SIG-M5 treated with dmso at 0.1 percent for 504 hours (cell line): ENCODE measurements around the gene DLG2.
"Not testable (repeated sequence)": the region's sequence is repeated elsewhere in the genome, so short reads cannot be mapped to it uniquely, and the experiment has no call there.

ENCODE experiments used
- DNase-seq: peaks from one replicate; lab custom pipeline; 2025; ENCODE audit not compliant: unreplicated experiment; lab: John Stamatoyannopoulos, UW

DLG2 gene

DNA sequence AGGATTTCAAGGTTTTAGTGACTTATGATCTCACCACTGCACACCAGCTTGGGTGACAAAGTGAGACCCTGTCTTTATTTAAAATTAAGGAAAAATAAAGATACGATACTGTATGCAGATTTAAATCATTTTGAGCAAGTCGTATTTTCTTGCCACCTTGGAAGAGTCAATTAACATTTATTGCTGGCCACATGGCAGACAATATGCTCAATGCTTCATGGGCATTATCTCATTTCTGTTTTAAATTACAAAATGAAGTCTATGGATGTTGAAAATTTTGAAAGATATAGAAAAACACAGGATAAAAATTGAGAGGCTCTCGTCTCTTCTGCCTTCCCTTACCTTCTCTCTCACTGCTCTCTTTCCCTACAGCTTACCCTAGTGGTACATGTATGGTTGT lies 1992.0 kb downstream of the DLG2 start:
- DNase-seq, result no peak

- no peak for DNase-seq
Observed at GRCh38 chr11:83630211-83630610, 1996.9 kb downstream of the DLG2 start.

GRCh38 chr11:83629775-83630174 lies 1997.4 kb downstream of the DLG2 start:
- no peak for DNase-seq

DNA sequence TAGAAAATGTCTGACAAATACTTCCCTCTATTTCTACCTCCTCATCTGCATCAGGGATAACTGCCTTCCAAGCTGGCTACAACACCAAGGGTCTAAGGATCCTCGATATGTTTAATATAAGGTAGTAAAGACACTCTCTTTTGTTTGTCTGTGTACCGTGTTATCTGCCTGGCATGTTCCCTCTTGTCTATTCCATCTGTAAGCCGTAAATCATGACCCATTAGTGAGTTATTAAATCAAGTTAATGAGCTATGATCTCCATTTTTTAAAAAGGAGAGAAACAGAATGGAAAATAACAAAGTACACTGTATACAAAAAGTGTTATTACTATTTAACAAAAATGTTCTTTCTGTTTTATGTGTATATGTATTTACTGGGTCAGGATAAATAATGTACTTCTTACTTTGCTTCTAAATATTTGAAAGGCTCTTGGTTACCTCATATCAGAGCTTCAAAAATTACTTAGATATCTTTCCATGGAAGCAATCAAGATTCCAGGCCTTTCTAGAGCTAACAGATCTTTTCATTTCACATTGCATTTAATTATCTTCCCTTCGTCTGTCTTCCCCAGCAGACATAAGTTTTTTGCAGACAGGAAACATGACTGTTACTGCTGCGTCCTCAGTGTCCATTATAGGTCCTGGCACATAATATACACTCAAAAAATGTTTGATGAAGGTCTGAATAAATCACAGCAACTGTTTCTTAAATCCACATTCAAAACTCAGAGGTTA lies 1998.4 kb downstream of the DLG2 start:
- DNase-seq, result no peak

GRCh38 chr11:83625336-83625735 lies 2001.8 kb downstream of the DLG2 start:
- DNase-seq, result no peak

DNA sequence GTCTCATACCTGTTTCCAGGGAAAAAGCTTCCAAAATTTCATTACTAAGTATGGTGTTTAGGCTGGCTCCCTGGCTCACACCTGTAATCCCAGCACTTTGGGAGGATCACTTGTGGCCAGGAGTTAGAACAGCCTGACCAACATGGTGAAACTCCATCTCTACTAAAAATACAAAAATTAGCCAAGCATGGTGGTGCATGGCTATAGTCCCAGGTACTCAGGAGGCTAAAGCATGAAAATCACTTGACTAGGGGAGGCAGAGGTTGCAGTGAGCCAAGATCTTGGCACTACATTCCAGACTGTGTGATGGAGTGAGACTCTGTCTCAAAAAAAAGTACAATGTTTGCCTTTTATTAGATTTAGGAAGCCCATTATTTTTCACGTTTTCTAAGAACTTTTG lies 2009.5 kb downstream of the DLG2 start:
- DNase-seq, result no peak

- DNase-seq, result no peak
Observed at GRCh38 chr11:83613767-83614121, 2013.4 kb downstream of the DLG2 start.

DNA sequence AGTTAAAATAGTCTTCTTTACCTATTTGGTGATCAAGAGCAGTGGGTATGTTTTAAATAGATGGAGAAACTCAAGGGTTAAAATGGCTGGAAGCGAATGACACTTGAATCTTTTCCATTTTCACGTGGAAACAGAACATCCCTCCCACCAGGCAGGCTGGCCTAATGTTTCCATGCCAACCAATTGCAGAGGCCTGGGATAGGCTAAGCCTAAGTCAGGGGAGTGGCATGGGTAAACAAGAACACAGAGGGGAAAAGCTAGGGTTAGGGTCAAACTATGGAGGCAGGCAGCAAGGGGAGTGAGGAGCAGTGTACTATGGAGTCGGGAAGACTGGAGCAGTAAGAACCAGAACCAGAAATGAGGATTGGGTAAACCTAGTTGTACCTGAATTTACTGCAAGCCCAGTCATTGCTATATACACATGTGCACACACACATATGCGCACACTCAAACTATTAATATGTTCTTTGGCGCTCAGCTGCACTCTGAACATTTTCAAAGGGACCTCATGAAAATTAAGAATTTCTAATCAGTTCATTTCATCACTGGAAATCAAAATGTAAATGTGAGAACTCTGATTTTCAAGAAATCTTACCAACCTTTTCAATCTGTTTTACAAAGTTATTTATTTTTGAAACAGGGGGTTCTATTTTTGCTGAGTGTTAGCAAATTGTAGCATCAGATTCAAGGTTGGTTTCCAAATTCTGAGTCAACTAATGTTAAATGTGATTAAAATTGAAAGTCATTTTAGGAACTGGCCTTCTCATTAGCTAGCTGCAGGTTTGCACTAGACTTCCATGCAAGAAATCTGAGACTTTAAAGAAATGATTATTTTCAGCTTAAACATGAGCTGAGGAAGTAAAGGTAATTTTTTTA lies 2014.0 kb downstream of the DLG2 start:
- DNase-seq, result no peak

DNA sequence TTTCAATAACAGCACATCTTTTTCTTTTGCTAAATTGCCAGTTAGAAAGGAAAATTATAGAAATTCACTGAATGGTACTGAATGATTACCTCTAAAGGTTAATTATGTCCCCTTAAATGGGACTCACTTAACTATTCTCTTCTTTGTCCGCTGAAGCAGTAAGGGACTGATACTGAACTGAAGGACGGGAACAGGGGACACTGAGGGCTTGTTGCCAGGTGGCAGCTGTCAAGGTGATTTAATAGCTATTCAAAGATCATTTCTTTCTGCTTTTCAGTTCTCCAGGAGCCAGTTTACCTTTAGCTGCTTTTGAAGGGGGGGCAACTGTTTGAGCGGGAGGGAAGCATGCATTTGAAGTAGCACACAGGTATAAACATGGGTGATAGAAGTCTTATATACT lies 2015.5 kb downstream of the DLG2 start:
- no peak for DNase-seq

- no peak for DNase-seq
Observed at GRCh38 chr11:83611031-83611430, 2016.1 kb downstream of the DLG2 start.

- no peak for DNase-seq
Observed at GRCh38 chr11:83609191-83609590, 2018.0 kb downstream of the DLG2 start.

DNA sequence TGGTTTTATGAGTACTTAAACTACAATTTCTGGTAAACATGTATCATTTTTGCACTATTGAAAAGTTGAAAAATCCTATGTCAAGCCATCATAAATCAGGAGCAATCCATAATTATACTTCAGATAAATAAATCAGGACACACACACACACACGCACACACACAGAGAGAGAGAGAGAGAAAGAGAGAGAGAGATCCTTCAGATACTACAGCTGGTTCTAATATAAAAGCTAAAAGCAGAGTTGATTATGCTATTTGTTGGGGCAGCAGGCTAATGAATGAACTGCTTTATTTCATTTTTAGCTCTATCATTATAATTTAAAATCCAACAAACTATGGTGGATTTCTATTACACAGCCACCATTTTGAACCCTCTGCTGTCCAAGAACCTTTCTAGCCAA lies 2018.6 kb downstream of the DLG2 start:
- DNase-seq, result no peak

DNA sequence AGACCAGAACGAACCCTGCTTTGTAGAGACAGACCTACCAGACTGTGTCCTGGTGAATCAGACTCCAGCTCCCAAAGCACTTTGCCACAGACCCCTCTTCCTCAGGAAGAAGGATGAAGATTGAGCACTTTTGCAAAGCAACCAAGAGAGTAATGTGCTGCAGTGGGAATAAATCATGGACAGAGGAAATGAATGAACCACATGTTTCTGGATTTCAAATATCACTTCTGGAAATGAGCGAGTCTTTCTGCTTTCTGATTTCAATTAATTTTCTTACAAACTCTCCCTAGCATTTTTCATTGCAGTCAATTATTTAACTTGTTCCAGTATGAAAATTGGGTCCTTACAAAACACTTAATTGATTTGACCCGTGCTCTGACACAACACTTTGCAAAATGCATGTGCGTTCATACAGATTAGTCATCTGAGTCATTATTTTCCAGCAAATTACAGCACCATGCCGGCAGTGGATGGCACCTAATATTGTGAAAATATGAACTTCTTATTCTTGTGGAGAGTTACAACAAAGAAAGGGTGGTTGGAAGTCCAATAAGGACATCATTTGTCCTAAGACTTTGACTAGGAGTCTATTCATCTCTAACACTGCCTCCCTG lies 2025.1 kb downstream of the DLG2 start:
- DNase-seq, result no peak

DNA sequence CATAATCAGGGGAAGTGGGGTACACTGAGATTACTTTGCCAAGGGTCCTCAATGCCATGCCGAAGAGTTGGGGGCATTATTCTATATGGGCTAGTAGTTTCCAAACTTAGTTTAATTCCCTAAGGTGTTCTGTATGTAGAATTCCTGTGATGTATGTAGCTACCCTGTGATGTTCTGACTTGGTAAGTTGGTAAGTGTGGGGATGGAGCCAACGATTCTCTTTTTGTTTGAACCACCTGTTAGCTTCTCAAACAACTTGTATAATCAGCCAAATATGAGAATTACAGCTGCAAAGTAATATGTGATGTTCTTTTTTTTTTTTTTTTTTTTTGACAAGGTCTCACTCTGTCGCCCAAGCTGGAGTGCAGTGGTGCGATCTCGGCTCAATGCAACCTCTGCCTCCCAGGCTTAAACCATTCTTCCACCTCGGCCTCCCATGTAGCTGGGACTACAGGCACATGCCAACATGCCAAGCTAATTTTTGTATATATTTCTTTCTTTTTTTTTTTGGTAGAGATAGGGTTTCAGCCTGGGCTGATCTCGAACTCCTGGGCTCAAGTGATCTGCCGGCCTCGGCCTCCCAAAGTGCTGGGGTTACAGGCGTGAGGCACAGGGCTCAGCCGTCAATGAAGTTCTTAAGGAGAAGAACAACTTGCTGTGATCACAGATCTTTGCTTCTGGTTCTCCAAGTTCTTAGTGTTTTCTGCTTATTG lies 2025.8 kb downstream of the DLG2 start:
- no peak for DNase-seq

- DNase-seq, result no peak
Observed at GRCh38 chr11:83600661-83601060, 2026.5 kb downstream of the DLG2 start.

DNA sequence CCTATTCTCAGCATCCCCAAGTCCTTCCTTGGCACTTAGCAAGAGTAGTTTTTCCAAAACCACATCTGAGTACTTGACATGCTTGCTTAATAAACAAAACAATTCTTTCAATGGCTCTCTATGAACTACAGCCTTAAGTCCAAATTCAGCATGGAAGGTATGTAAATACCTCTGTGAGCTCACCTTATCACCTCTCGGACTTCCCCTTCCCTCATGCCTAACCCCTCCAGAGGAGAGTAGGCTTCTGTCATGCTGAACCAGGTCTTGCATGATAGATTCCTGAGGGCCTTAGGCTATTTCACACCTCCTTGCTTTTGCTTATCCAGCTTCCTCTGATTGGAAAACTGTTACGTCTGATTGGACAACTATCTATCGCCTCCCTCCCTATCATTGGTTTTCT lies 2028.1 kb downstream of the DLG2 start:
- no peak for DNase-seq

DNA sequence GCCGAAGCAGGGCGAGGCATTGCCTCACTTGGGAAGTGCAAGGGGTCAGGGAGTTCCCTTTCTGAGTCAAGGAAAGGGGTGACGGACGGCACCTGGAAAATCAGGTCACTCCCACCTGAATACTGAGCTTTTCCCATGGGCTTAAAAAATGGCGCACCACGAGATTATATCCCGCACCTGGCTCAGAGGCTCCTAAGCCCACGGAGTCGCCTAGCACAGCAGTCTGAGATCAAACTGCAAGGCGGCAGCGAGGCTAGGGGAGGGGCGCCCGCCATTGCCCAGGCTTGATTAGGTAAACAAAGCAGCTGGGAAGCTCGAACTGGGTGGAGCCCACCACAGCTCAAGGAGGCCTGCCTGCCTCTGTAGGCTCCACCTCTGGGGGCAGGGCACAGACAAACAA lies 2039.3 kb downstream of the DLG2 start:
- DNase-seq, result not testable (repeated sequence)

GRCh38 chr11:83583757-83584366 lies 2043.3 kb downstream of the DLG2 start:
- no peak for DNase-seq

DNA sequence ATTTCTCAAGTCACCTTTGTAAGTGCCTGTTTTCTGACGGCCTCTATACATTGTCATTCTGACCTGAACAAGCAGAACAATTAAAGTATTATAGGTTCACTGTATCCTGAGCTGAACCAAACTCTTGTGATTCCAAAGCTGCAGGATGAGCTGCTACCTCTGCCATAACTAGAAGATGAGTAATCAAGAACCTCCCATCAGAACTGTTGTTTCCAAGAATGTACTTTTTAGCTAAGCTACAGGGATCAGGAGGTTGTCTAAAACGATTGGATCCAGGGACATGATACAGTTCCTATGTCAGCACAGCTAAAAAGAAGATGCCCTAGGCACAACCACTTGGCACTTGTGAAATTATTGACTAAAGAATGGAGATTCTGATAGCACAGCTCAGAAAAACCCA lies 2052.6 kb downstream of the DLG2 start:
- DNase-seq, result no peak

GRCh38 chr11:83572581-83573496 lies 2054.3 kb downstream of the DLG2 start:
- no peak for DNase-seq
